KMS-11 (cell line): ENCODE results near the gene PTTG2.

Experiments used
- H2AFZ ChIP-seq: fragments of 200-600 bp; sonication (generic); 2 replicates; pipeline ENCODE4 v1.6.1; 2016; ENCODE audit warnings: antibody characterized with exemption, mixed run types, low read depth
- H3K27ac ChIP-seq: fragments of 200-600 bp; sonication (generic); 2 replicates; pipeline ENCODE4 v1.6.1; 2016; ENCODE audit warnings: mild to moderate bottlenecking, mixed run types
- H3K27me3 ChIP-seq: fragments of 200-600 bp; sonication (generic); 2 replicates; pipeline ENCODE4 v1.6.1; 2017; ENCODE audit warnings: mild to moderate bottlenecking, low read depth, mixed run types, moderate library complexity; ENCODE audit not compliant: insufficient read depth
- H3K36me3 ChIP-seq: fragments of 200-600 bp; sonication (generic); 2 replicates; pipeline ENCODE4 v1.6.1; 2017; ENCODE audit warnings: mild to moderate bottlenecking, mixed run types; ENCODE audit not compliant: insufficient read depth
- H3K4me1 ChIP-seq: fragments of 200-600 bp; sonication (generic); 2 replicates; pipeline ENCODE4 v1.6.1; 2016; ENCODE audit warnings: mild to moderate bottlenecking, low read depth, mixed run types; ENCODE audit not compliant: poor library complexity, severe bottlenecking
- H3K4me2 ChIP-seq: fragments of 200-600 bp; sonication (generic); 2 replicates; pipeline ENCODE4 v1.7.0; 2016; ENCODE audit warnings: mild to moderate bottlenecking, mixed run types
- H3K4me3 ChIP-seq: fragments of 200-600 bp; sonication (generic); IDR thresholded peaks from 2 replicates; pipeline ENCODE4 v1.6.1; 2017; ENCODE audit warnings: low read depth, low read length, mixed read lengths; ENCODE audit not compliant: insufficient read depth
- H3K79me2 ChIP-seq: fragments of 200-600 bp; sonication (generic); 2 replicates; pipeline ENCODE4 v1.6.1; 2016; ENCODE audit warnings: low read depth, mixed run types; ENCODE audit not compliant: insufficient read depth
- H3K9ac ChIP-seq: fragments of 200-600 bp; sonication (generic); 2 replicates; pipeline ENCODE4 v1.6.1; 2016; ENCODE audit warnings: mild to moderate bottlenecking, mixed run types
- H4K20me1 ChIP-seq: fragments of 200-600 bp; sonication (generic); 2 replicates; pipeline ENCODE4 v1.6.1; 2016; ENCODE audit warnings: mild to moderate bottlenecking, mixed run types; ENCODE audit not compliant: insufficient read depth
- CTCF ChIP-seq: fragments of 200-600 bp; sonication (generic); conservative IDR thresholded peaks from 2 replicates; pipeline ENCODE4 v1.6.1; 2017; ENCODE audit warnings: low read depth, mild to moderate bottlenecking, antibody characterized with exemption, low read length, moderate library complexity, mixed read lengths

PTTG2 gene

GRCh38 chr4:38007645-38008044 lies 47.4 kb downstream of the PTTG2 start:
- no peaks in the 10 kb centered on the region for H3K79me2 ChIP-seq
- no peak for TF ChIP-seq CTCF
- no peak overlapping the region for H3K9ac ChIP-seq
- H4K20me1 ChIP-seq, result no peaks in the 10 kb centered on the region
- H3K4me2 ChIP-seq, result no peak overlapping the region
- no peaks in the 10 kb centered on the region for H3K4me1 ChIP-seq
- no peaks in the 10 kb centered on the region for H3K36me3 ChIP-seq
- no peaks in the 10 kb centered on the region for H3K27me3 ChIP-seq
- no peak overlapping the region for H3K27ac ChIP-seq
- H3K4me3 ChIP-seq, result no peak overlapping the region
- no peak overlapping the region for H2AFZ ChIP-seq

GRCh38 chr4:38008571-38009021 lies 48.4 kb downstream of the PTTG2 start:
- H3K27me3 ChIP-seq, result no peaks in the 10 kb centered on the region
- no peak overlapping the region for H3K4me2 ChIP-seq
- H3K79me2 ChIP-seq, result no peaks in the 10 kb centered on the region
- no peak overlapping the region for H3K4me3 ChIP-seq
- no peaks in the 10 kb centered on the region for H4K20me1 ChIP-seq
- H3K4me1 ChIP-seq, result no peaks in the 10 kb centered on the region
- no peaks in the 10 kb centered on the region for H3K36me3 ChIP-seq
- H2AFZ ChIP-seq, result no peak overlapping the region
- no peak for TF ChIP-seq CTCF
- H3K27ac ChIP-seq, result no peak overlapping the region
- no peak overlapping the region for H3K9ac ChIP-seq

DNA sequence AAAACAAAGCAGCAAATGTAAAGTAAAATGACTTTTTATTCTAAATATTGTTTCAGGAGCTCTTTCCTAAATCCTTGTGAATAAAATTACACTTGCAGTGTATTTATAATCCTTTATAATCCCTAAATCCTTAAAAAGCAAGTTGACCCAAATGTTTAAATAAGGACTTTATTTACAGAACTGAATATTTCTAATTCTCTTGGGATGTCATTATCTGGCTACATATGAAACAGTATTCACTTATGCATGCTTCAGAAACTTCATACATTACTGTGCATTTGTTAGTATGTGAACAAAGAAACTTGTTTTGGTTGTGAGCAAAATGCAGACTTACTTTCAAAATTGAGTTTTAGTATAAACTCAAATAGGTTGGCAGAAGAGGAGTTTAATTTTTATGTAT lies 49.2 kb downstream of the PTTG2 start:
- H3K79me2 ChIP-seq, result no peaks in the 10 kb centered on the region
- no peak overlapping the region for H3K4me3 ChIP-seq
- H3K27me3 ChIP-seq, result no peaks in the 10 kb centered on the region
- no peak for TF ChIP-seq CTCF
- no peak overlapping the region for H3K4me2 ChIP-seq
- H3K27ac ChIP-seq, result no peak overlapping the region
- H3K9ac ChIP-seq, result no peak overlapping the region
- no peaks in the 10 kb centered on the region for H4K20me1 ChIP-seq
- H3K4me1 ChIP-seq, result no peaks in the 10 kb centered on the region
- H3K36me3 ChIP-seq, result no peaks in the 10 kb centered on the region
- no peak overlapping the region for H2AFZ ChIP-seq

DNA sequence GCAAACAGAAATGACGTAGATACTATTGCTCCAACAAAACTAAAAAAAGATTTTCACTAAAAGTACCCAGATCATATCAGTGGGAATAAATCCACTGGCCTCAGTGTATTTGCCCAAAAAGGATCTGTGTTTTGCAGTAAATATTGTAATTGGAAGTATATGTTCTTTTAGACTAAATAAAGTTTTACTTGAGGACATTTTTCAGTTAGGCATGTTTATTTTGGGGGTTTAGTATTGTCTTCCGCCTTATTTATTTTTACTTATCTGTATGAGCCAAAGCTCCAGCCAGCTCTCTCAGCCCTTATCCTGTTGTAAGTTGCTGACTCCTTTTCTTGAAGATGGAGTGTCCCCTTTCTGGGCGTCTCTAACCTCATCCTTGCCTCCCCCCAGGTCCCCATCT lies 49.8 kb downstream of the PTTG2 start:
- Histone ChIP-seq H4K20me1 (no peaks in the 10 kb centered on the region), H3K79me2 (no peaks in the 10 kb centered on the region), H3K36me3 (no peaks in the 10 kb centered on the region)

More for the DNA sequence above, 49.8 kb downstream of the PTTG2 start:
- no peak overlapping the region for H3K9ac ChIP-seq
- H3K4me2 ChIP-seq, result no peak overlapping the region
- no peaks in the 10 kb centered on the region for H3K4me1 ChIP-seq
- no peak for TF ChIP-seq CTCF
- no peaks in the 10 kb centered on the region for H3K27me3 ChIP-seq
- H2AFZ ChIP-seq, result no peak overlapping the region
- H3K4me3 ChIP-seq, result no peak overlapping the region
- no peak overlapping the region for H3K27ac ChIP-seq
